ENCODE measurements around the gene RNF126. TPM values are rescaled to one million over a fixed set of nuclear protein-coding genes. Genes with fewer than 3 reads are reported as not detected.

Gene RNF126
- total RNA-seq, 1 donor from 2014 or later = 58.3 TPM

Other genes starting within 250 kb of the RNF126 start
- gene SHC2, start 202.2 kb downstream of the RNF126 start, total RNA-seq = 27.5 and 29.7 TPM in 2 replicates
- 0.57 and 0.60 TPM in 2 replicates for gene MADCAM1, start 166.7 kb downstream of the RNF126 start, total RNA-seq
- 17.9 and 20.4 TPM in 2 replicates for gene TPGS1, start 155.7 kb downstream of the RNF126 start, total RNA-seq
- 190 and 192 TPM in 2 replicates for gene CDC34, start 131.5 kb downstream of the RNF126 start, total RNA-seq
- gene GZMM, start 119.2 kb downstream of the RNF126 start, total RNA-seq = 0.70 and 0.75 TPM in 2 replicates
- 807 and 871 TPM in 2 replicates for gene BSG, start 90.6 kb downstream of the RNF126 start, total RNA-seq
- 4.8 and 5.5 TPM in 2 replicates for gene HCN2, start 73.3 kb downstream of the RNF126 start, total RNA-seq
- gene POLRMT, start 29.7 kb downstream of the RNF126 start, total RNA-seq = 43.4 and 45.3 TPM in 2 replicates
- 0.25 TPM in 1 of 2 replicates, not detected in the other for gene FGF22, start 23.3 kb downstream of the RNF126 start, total RNA-seq
- 72.0 and 78.8 TPM in 2 replicates for gene FSTL3, start 13.2 kb upstream of the RNF126 start, total RNA-seq
- not detected in 2 replicates for gene PRSS57, start 32.2 kb upstream of the RNF126 start, total RNA-seq
- 60.0 and 67.3 TPM in 2 replicates for gene PALM, start 45.7 kb upstream of the RNF126 start, total RNA-seq
- 0.36 and 0.43 TPM in 2 replicates for gene MISP, start 87.9 kb upstream of the RNF126 start, total RNA-seq
- 366 and 386 TPM in 2 replicates for gene PTBP1, start 134.2 kb upstream of the RNF126 start, total RNA-seq
- 29.2 and 36.5 TPM in 2 replicates for gene PLPPR3, start 158.7 kb upstream of the RNF126 start, total RNA-seq
- gene AZU1, start 164.6 kb upstream of the RNF126 start, total RNA-seq = 1.00 and 1.4 TPM in 2 replicates
- not detected in 2 replicates for gene PRTN3, start 177.8 kb upstream of the RNF126 start, total RNA-seq
- not detected in 2 replicates for gene ELANE, start 189.1 kb upstream of the RNF126 start, total RNA-seq
- 0.59 and 0.65 TPM in 2 replicates for gene CFD, start 196.4 kb upstream of the RNF126 start, total RNA-seq
- 41.4 and 45.0 TPM in 2 replicates for gene MED16, start 230.0 kb upstream of the RNF126 start, total RNA-seq
- gene RNU6-9, start 230.3 kb upstream of the RNF126 start, total RNA-seq = not detected in 2 replicates

Data from astrocyte (in vitro differentiated cells and primary cell).